NCI-H146 (cell line): Measurements from ENCODE around the gene TMED3.

Experiments used
- DNase-seq: peaks from one replicate; lab custom pipeline; 2025; lab: John Stamatoyannopoulos, UW

TMED3 gene

DNA sequence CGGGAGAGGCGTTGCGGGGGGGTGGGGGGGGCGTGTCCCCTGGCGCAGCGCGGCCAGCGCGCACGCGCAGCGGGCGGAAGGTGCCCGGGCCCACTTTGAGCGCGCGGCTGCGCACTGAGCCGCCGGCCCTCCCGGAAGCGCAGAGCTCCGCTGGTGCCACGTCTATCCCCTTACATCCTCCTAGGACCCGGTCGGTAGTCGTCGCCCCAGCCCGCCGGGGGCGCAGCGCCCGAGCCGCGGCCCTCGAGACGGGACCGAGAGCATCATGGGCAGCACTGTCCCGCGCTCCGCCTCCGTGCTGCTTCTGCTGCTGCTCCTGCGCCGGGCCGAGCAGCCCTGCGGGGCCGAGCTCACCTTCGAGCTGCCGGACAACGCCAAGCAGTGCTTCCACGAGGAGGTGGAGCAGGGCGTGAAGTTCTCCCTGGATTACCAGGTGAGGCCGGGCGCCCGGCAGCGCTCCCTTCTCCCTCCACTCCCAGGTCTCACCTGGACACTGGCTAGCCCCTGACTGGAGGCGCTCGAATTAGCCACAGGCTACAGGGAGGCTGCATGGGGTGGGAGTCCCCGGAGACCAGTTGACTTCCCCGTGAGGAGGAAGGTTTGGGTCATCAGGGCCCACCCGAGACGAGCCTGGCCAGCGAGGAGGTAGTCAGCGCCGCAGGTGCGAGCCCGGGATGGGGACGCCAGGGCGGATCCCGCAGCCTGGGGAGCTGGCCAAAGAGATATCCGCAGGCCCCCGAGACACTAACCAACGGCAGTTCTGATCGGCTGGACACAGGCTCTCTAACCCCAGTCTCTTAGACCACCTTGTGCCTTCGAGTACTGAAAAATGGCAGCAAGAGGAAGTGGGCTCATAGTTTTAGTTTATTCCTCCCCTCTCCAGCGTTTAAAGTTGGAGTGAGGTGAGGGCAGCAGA, at the start of gene TMED3:
TSS of gene TMED3 (plus strand) at position 128 of the 916 bp plus-strand sequence. CDS start at position 266, 138 bp downstream.
- DNase-seq, result peak; percentile 83

DNA sequence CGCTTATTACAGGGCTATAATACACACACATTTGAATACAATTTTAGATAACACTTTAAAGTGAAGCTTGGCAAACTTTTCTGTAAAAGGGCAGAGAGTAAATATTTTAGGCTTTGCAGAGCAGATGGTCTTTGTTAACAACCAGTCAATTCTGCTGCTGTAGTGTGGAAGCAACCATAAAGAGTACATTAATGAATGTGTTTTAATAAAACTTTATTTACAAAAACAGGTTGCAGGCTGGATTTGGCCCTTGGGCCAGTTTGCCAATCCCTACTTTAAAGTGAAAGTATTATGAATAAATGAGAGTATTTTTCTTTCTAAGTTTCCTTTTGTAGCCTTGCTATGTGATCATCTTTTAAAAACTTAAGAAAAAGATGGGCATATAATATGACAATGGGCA, 49.1 kb upstream of the TMED3 start:
- DNase-seq, result no peak

DNA sequence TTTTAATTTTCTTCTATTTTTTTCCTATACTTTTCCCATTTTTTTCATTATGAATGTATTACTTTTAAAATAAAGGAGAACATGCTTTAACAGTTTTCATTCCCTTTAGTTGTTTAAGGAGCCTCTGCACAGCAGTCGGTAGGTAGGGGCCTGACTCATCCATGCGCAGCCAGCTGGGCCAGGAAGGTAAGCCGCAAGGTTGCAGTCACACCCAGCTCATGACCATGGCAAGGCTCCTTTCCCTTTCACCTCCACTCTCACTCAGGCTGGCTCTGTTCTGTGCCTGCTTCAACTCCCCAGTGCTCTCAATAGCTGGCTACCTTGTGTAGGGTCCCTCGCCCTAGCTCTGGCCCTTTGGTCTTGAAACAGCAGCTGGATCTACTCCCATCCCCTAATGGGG, 45.7 kb upstream of the TMED3 start:
- no peak for DNase-seq

DNA sequence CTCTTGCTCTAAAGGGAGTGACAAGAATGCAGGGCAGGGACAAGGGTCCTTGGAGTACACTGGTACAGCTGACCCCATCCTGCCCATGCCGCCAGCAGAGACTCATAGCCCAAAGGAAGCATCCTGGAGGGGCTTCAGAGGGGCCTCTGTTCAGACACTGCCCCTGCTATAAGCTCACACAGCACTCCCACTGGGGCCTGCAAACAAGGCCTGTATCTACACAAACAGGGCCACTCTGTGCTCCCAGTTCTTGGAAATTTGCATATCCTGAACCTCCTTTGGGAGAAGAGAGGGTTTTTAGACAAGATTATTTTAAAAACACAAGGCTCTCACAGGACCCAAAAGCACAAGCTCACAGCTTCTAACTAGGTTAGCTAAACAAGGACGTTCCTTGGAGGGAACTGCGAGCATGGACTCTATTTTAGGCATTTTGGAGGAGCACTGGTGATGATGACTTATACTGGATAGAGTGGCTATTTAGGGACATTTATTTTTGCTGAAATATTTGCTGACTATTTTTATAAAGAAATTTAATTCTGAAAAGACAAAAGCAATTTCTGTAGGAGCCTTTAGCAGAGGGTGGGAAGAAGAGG, 44.8 kb upstream of the TMED3 start:
- DNase-seq, result no peak

DNA sequence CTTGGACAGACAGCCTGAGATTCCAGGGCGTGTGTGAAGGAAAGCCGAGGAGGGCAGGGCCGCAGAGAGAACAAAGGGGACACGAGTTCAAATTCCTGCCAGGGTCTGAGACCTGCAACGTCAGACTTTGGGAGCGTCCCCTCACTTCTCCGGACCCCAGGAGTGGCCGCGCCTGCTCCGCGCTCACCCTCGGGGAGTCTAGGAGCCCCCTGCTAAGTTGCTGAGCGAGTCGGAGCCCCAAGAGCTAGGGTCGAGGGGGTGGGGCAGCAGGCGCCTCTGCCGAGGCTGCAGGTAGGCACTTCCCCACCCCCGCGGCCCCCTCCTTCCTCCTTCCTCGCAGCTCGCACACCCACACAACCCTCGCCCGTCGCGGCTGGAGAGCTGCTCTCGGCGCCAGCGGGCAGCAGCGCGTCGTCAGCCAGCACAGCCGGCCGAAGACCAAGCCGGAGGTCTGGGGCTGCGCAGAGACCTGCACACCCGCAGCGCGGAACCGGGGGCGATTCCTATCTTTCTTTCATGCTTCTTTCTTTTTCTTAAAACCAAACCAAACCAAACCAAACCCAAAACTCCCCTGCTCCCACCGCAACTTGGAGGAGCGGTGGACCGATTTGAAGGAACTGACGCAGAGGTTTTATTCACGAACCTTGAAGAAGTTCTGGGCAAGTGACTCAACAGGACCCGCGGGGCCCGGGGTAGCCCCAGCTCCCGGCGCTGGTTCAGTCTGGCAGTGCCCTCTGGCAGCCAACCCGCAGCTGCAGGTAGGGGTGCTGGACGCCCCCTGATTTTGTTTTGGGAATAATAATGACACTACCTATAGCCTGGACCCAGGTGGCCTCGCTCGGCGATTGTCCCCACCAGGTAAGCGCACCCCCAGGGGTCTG, 28.3 kb upstream of the TMED3 start, which contains the start of gene ANKRD34C:
TSS of gene ANKRD34C (plus strand) at position 352 of the 881 bp plus-strand sequence. CDS start 10,563 bp downstream, outside the sequence.
- peak; percentile 75 for DNase-seq

DNA sequence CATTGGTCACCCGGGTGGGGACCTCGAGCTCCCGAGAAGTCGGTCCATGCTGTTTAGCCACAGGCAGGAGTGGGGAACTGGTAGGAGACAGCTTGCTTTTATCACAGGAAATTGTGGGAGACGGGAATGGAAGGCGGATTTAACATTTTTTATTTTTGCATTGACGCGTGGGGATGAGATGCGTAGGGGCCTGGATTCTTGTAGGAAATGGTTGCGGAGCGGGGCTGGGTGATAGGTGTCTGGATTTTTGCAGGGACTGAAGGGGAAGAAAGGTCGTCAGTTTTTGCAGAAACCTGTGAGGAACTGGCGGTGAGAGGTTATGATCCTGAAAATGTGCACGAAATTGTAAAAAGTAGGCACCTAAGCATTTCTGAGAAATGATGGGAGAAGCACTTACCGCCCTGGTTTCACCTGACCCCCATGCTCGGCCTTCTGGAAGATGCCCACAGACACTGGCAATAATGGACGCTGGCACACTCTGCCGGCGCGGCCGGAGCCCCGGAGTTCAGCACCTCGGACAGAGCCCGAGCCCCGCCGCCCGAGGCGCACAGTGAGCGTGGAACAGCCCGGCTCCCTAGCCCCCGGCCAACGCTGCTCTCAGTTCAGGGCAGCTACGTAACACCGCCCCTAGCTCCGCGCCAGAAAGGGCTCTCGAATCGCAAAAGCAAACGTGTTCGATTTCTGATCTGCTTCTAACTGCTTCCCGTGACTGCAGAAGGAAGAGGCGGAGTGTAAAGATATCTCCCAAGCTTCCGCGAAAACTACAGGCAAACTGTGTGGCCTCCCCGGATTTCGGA, 27.5 kb upstream of the TMED3 start:
- DNase-seq, result peak; percentile 56

DNA sequence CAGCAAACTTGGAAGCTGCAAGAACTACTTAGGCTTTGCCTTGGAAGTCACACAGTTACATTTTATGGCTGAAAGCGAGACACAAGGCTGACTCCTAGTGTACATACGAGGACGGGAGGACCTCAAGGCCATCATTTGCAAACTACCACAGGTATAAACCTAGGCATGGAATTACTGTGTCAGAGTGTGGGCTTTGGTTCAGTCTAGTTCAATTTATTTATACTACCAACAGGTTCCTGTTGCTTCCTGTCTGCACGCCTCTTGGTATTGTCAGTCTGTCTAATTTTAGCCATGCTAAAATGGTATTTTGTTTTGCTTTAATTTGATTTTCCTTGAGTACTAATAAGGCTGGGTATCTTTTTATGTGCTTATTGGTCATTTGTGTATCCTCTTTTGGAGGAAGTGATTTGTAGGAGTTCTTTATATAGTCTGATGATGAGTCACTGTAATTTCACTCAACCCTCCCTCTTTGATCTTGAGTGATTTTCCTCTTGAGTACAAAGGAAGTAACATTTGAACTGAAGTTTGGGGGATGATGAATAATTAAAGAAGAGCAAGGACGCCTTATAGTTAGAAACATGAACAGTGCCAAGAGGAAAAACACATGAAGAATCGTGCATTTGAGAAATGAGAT, 20.2 kb upstream of the TMED3 start:
- no peak for DNase-seq

DNA sequence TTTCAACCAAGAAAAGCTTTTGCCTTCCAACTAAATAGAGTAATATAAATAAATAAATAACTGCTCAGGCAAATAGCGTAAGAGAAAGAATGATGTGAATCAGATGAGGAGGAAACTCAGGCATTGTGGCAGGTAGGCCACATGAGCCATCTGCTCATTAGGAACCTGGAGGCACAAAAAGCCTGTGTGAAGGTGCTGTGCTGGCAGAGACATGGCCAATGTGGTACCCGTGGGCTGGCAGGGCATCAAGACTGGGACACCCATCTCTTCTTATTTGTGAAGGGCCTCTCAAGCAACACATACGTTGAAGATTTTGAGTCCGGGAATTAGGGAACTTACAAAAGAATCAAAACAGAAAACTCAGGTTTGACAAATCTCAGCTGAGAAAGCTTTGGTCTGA, 18.9 kb upstream of the TMED3 start:
- no peak for DNase-seq

DNA sequence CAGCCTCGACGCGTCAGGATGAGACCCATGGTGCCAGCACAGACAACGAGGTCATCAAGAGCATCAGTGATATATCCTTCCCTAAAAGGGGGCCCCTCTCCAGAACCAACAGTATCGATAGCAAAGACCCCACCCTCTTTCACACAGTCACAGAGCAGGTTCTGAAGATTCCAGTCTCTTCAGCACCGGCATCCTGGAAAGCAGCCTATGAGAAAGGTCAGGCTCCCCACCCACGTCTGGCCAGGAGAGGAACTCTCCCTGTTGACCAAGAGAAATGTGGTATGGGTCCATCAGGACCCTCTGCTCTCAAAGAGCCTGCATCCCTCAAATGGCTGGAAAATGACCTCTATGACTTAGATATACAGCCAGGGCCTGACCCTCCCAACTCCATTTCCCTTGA, 16.8 kb upstream of the TMED3 start:
- no peak for DNase-seq

DNA sequence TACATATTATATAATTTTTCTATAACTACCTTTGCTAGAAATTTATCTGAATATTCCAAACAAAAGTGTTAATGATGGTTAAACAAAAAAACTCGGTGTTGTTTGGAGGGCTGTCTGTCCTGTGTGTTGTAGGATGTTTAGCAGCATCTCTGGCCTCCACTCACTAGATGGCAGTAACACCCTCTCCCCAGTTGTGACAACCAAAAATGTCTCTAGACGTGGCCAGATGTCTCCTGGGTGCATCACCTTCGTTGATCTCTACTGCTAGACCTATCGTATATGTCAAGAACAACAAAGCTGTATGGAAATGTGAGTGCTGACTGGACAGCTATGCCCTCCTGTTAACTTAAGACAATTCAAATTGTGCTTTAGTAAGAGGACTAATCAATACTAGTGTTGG, 14.3 kb upstream of the TMED3 start:
- DNase-seq, result no peak

DNA sequence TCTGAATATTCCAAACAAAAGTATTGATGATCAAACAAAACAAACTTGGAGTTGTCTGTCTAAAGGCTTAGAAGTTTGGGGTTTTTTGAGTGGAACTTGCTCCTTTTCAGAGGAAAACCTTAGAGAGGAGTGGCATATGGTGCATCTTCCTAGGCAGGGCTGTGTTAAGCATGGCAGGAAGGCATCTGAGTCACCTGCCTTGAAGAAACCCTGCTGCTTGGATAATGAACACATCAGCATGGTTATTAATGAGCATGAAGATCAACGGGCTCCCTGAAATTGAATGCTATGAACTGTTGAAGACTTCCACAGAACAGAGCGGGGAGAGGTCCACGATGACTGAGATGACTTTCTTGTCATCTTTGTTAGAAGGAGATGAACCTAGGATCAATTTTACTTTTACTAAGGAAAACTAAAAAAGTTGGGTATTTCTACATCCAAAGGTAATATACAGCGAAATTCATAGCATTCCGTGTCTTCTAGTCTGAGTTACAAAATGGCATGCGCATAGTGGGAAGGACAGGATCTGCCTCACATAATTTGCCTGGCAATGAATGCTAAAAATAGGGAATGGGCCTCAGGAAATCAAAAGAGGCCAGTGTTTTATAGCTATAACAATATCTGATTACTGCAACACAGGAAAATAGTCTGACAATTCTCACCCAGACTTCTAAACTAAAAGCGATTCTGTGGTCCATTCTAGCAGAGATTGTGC, 11.6 kb upstream of the TMED3 start:
- DNase-seq, result peak; percentile 80

DNA sequence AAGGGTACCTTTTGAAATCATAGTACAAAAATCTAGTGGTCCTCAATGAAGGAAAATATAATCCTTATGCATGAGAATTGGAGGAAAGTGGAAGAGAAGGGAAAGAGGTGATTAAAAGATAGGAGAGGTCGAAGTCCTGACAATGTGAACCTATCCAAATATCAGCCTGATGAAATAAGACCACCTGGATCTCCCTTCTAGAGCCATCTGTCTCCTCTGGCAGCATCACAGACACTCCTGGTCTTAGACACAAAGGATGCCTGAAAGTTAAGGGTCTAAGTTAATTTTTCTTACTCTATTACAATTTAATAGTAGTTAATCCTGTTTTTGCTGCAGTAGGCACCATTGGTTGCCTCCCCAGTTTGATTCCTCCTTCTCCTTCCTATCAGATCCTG, 11.1 kb upstream of the TMED3 start:
- no peak for DNase-seq

DNA sequence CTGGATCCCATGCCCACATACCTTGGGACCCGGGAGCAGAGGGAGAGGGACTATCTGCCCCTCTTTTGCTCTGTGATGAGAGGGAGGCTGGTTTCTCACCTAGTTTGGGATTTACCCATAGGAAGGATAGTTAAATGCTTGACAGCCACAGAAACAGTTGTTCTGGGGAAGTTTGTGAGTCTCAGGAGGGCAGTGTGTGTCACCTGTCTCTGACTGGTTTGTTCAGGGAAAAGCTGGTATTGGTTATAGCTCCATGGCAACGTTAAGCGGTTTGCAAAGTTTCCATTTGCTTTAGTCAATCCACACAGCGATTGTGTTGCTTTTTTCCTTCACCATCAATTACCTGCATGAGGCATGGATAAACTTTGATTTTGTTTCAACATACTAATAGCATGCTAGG, 3.7 kb upstream of the TMED3 start:
- no peak for DNase-seq

DNA sequence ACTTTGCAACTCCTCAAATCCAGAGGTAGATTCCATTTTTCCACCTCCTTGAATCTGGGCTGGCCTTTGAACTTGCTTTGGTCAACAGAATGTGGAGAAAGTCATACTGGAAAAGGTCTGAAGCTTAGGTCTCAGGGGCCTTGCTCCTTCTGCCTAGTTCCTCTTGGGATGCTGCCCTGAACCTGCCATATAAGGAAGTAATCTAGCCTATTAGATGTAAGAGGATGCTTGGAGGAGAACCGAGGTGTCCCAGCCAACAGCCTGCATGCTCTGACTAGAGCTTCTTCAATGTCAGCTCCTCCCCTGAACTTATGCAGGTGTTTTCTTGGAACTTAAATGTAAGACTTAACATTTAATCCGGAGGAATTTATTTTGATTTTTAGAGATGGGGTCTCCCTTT, 2.0 kb upstream of the TMED3 start:
- peak; percentile 5 for DNase-seq

DNA sequence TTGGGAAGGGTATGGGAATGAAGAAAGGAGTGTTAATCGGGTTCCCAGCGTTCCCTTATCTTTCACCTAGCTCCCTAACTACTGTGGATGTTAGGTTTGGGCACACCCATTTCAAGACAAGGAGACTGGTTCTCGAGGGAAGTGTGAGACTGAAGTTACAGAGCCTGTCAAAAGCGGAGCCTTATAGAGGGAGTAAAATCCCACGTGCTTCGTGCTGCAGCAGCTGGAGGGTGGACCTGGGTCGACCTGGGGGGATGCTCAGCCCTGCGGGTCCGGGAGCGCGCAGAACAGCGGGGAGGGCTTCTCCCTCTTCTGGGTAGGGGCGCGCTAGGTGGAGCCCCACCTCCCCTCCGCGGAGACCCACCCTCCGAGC, 314 bp upstream of the TMED3 start:
- no peak for DNase-seq

DNA sequence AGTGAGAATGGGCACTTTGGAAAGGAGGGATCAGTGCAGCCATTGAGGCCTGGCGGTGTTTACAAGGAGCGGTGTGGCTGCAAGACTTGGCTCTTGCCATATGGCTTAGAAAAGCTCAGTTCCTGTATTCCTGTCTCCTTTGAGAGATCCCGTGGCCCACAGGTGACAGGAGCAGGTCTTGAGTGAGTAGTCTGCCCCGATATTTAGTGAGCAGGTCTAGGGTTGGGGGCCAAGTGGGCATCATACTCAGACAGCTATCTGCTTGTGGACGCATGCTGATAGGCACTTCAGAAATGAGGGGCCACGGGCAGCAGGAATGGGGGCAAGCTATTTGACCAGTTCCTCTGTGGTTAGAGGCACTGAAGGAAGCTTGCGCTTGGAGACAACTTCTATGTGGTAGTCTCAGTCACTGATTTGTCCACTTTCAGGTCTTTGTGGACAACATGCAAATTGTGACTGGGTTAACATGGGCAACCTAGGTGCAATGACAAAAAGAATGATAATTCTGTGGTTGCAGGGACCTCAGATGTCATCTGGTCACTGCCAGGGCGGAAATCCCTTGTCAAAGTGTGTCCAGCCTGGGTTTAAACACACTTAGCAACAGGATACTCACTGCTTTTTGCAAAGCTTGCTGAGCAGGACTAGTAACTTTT, 1.1 kb downstream of the TMED3 start:
- no peak for DNase-seq

DNA sequence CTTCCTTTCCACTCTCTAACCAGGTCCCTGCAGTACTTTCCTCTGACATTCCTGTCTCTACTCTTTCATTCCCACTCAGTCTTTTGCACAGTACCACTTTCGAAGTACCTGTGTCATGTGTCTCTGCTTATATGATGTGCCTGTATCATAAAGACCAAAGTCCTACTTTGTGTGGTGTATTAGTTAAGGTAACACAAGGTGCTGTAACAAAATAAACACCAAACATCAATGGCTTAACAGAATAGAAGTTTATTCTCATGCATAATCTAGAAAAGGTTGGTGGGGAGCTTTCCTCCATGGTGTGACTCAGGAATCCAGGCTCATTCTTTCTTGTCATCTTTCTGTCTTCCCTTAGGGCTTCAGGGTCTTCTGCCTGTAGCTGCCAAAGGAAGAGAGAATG, 3.3 kb downstream of the TMED3 start:
- no peak for DNase-seq

DNA sequence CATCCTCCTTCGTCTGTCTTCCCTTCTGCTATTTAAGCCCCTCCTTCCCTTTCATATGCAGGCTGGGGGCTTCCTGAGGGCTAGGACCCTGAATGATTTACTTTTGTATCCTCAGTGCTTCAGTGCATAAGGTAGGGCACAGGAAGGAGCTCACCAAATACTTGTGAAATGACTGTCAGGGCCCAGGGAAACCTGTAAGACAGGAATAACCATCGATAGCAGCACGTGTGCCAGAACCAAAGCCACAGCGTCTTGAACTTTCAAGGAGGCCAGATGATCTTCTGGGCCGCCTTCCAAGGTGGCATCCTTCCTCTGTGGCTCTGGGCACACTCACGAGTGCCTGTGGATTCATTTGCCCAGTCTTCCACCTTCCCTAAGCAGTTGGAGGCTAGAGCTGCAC, 3.9 kb downstream of the TMED3 start:
- no peak for DNase-seq

DNA sequence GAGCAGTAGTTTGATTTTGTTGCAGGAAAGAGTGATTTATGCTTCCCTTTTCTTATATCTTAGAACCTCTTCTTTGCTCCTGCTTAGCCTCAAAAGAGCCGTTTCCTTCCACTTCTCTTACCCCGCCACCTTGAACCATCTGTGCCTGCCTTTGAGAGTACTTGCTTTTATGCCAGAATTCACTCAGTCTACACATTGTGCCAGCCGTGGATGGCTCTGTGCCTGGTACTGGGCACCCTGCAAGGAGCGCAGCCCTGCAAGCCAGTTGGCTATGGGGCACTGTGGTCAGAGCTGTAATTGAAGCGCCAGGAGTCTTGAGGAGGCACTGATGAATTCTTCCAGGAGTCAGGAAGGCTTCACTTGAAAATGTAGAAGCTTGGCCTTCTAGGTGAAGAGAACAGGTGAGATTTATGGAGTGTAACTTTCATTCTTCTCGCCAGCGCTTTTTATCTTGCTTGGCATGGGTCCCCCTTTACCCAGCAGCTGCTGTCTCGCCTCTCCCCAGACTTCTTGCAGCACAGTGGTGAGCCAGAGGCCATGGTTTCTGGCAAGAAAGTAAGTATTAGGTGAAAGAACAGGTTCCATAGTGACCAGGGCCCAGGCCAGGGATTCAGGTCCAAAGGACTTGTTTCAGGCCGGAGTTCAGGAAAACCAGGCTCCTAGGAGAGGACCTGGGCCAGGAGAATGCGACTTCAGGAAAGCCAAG, 4.9 kb downstream of the TMED3 start:
- no peak for DNase-seq
